ENCODE data around the gene WDR45B.

- TF ChIP-seq, protein P1, sequence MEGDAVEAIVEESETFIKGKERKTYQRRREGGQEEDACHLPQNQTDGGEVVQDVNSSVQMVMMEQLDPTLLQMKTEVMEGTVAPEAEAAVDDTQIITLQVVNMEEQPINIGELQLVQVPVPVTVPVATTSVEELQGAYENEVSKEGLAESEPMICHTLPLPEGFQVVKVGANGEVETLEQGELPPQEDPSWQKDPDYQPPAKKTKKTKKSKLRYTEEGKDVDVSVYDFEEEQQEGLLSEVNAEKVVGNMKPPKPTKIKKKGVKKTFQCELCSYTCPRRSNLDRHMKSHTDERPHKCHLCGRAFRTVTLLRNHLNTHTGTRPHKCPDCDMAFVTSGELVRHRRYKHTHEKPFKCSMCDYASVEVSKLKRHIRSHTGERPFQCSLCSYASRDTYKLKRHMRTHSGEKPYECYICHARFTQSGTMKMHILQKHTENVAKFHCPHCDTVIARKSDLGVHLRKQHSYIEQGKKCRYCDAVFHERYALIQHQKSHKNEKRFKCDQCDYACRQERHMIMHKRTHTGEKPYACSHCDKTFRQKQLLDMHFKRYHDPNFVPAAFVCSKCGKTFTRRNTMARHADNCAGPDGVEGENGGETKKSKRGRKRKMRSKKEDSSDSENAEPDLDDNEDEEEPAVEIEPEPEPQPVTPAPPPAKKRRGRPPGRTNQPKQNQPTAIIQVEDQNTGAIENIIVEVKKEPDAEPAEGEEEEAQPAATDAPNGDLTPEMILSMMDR (IDR thresholded peaks at IDR 0.05), result no peak
- TF ChIP-seq POLR2A (IDR thresholded peaks at IDR 0.05), result peak; percentile 61 to 95
These were observed at the start of gene WDR45B for GRCh38 chr17:82648165-82648668.
